ENCODE results near the gene NTRK3. TPM values are rescaled to one million over a fixed set of nuclear protein-coding genes. Genes with fewer than 3 reads are reported as not detected.
"Not testable (repeated sequence)": the region's sequence is repeated elsewhere in the genome, so short reads cannot be mapped to it uniquely, and the experiment has no call there.

Gene NTRK3
- total RNA-seq, 1 donor from 2014 or later: 0.37 TPM

DNA sequence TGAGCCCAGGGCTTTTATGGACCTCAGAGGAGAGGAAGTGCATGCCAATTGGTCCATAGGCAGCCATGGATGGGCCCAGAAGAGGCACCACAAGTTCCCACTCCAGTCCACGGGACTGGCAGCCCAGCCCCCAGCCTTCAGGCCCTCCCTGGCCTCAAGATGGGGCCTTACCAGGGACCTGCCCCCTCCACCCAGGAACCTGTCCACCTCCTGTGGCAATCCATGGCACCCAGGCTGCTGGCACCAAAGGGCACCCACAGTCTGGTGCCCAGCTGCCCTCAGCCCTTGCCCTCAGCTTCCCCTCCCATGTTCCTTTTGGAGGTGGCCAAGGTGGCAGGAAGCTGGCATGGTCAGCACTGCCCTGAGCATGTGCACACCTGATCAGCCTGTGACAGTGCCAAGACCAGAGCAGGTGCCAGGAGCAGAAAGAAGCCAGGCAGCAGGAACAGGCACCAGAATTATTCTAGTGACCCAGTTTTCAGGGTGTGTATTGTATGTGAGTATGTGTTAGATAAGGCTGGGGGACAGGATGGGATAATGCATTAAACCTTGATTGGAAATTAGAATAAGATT, 415.0 kb downstream of the NTRK3 start:
- intact Hi-C loops (cut with micrococcal nuclease): no loop called here

DNA sequence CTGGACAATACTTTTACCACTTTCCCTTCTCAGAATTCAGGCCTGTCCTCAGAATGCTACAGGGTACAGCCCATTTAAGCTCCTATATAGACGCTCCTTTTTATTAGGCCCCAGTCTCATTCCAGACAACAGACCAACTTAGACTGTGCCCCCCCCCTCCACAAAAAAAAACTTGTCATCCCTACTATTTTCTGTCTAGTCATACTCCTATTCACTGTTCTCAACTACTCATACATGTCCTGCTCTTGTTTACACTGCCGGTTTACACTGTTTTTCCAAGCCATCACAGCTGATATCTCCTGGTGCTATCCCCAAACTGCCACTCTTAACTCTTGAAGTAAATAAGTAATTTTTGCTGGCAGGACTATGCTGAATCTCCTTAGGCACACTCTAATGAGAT, 420.7 kb downstream of the NTRK3 start:
- intact Hi-C loops (cut with micrococcal nuclease): not testable (repeated sequence)

DNA sequence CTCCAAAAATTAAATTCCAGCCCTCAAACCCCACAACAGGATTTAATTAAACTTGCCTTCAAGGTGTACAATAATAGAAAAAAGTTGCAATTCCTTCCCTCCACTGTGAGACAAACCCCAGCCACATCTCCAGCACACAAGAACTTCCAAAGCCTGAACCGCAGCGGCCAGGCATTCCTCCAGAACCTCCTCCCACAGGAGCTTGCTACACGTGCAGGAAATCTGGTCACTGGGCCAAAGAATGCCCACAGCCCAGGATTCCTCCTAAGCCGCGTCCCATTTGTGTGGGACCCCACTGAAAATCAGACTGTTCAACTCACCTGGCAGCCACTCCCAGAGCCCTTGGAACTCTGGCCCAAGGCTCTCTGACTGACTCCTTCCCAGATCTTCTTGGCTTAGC, 423.2 kb downstream of the NTRK3 start:
- intact Hi-C loops (cut with micrococcal nuclease): not testable (repeated sequence)

DNA sequence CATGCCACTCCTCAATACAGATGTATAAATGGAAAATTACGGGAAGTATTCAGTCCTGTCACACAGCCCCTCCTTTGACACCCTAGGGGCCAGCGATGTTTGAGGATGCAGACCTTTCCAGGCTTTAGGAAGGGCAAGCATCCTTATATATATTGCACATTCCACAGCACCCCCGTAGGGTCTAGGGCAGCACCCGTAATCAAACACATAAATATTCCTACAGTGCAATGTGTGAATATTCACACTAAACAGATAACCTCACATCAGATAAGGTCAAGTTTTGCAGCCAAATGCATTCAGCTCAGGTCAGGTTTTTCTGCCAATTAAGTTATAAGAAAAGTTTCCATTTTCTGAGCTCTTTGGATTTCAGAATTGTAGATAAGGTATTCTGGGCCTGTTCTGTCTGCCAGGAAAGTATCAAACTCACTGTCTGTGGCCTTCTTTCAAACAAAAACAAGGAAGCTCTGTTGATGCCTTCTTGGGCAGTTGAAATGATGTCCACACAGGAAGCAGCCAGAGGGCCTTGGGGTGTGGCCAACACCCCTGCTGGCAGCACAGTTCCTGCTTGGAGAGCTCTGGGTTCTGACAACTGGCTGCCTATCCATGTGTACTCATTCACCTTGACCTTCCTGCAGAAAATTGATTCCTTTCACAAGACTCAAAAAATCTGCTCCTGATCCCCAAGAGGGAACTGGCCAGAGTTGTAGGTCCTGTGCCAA, 427.0 kb downstream of the NTRK3 start:
- intact Hi-C loops (cut with micrococcal nuclease): no loop called here

- intact Hi-C loops (cut with micrococcal nuclease): no loop called here
Observed at GRCh38 chr15:87828608-87829007, 427.9 kb downstream of the NTRK3 start.

GRCh38 chr15:87827131-87827530, 429.4 kb downstream of the NTRK3 start:
- intact Hi-C loops (cut with micrococcal nuclease): no loop called here

DNA sequence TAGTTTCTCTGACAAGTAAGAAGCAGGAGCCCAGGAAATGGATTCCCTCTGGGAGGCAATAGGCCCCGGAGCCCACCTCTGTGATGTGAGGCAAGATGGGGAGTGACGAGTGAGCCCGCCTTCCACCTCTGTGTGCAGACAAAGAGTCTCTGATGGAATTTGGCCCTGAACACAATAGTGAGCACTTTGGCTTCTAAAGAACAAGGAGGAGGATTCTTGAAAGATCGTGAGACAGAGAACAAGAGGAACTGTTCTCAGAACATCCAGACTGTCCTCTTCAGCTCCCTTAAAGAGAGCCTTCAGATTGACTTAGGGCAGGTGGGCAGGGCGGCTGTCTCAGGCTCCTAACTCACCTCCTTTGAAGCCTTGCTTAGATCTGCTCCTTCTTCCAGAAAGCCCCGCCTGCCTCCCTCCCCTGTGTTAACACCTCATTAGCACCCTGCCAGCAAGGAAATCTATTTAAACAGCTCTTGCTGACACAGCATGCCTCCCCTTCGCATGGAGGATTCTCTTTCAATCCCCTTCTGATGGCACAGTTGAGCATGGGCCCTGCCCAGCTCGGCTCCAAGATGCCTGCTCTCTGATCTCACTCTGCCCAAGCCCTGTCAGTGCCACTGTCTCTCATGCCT, 430.3 kb downstream of the NTRK3 start:
- intact Hi-C loops (cut with micrococcal nuclease): no loop called here

GRCh38 chr15:87818756-87819155, 437.8 kb downstream of the NTRK3 start:
- intact Hi-C loops (cut with micrococcal nuclease): no loop called here

DNA sequence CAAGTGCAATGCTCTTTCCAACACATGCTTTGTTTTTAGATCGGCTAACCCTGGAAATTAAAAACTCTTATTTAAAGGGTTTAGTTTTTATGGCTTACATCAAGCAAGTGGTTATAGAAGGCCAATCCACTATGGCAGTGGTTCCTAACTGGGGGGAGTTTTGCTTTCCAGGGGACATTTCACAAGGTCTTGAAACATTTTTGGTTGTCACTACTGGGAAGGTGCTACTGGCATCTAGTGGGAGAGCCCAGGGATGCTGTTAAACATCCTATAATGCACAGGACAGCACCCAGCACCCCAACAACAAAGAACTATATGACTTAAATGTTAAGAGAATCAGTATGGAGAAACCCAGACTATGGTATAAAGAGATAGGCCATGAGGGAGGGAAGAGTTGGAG, 439.0 kb downstream of the NTRK3 start:
- intact Hi-C loops (cut with micrococcal nuclease): no loop called here

DNA sequence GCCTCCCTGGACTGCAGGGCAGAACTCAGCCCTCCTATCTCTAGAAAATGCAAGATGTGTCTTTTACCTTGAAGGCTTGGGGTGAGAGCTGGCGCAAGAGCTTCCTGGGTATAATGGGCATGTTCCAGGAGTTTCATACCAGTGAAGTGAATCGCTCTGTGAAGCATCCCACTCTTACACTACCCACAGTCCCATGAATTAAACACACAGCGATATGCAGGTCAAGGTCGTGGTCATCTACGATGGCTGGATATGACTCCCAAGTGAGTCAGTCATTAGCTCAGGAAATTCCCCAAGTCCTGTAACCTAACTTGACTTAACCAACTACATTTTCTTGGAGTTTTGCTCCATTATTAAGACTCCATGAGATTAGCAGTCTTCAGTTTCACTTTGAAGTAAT, 439.7 kb downstream of the NTRK3 start:
- intact Hi-C loops (cut with micrococcal nuclease): no loop called here

GRCh38 chr15:87816016-87816415, 440.5 kb downstream of the NTRK3 start:
- intact Hi-C loops (cut with micrococcal nuclease): no loop called here

Other genes starting within 250 kb of the NTRK3 start
- 29.0 and 32.4 TPM in 2 replicates for gene MRPL46, start 210.6 kb upstream of the NTRK3 start, total RNA-seq
- 61.5 and 63.5 TPM in 2 replicates for gene MRPS11, start 211.0 kb upstream of the NTRK3 start, total RNA-seq

All from T-helper 1 cell treated with Interleukin-12 subunit alpha and Interleukin-12 subunit beta and Interleukin-4 antibody, amounts not matched to agents 30 ng/mL and 1 ng/mL, for 36 hours (primary cell).